GM12878 (cell line): Measurements from ENCODE around the gene MTMR3. TPM values are rescaled to one million over a fixed set of nuclear protein-coding genes. Genes with fewer than 3 reads are reported as not detected.

ENCODE experiments used
- ATAC-seq: fragments of 200-7000 bp; cut with Tn5 transposase; 3 replicates; pipeline ENCODE4 v1.9.1; 2020; ENCODE audit warnings: mild to moderate bottlenecking, moderate library complexity
- BruUV-seq: library from RNA; stranded (reverse); fragments of 400-500 nt; replicated peaks from 2 replicates; lab custom pipeline; 2021; lab: Mats Ljungman, UMichigan
- CTCF ChIA-PET: fragments of 300-600 bp; sonication (Branson Sonifier 250); formaldehyde crosslinking; extraction: SDS; loops from one replicate; lab custom pipeline; 2021; ENCODE audit warnings: inconsistent platforms; lab: Yijun Ruan, JAX
- POLR2A ChIA-PET: fragments of 350-600 bp; formaldehyde crosslinking; extraction: SDS; loops from one replicate; lab custom pipeline; 2021; ENCODE audit warnings: inconsistent platforms; lab: Charles Lee
- RAD21 ChIA-PET: fragments of 300-600 bp; sonication (Branson Sonifier 250); formaldehyde crosslinking; loops from one replicate; lab custom pipeline; 2023; ENCODE audit warnings: antibody characterized with exemption; ENCODE audit not compliant: unreplicated experiment; lab: Charles Lee
- SMC1A ChIA-PET: fragments of 300-600 bp; sonication (Branson Sonifier 250); formaldehyde crosslinking; loops from one replicate; lab custom pipeline; 2023; ENCODE audit not compliant: unreplicated experiment, uncharacterized antibody; lab: Charles Lee
- DNase-seq: peaks from one replicate; pipeline ENCODE4 v3.0.0-alpha.2; 2011; ENCODE audit warnings: low read depth, low spot score
- FAIRE-seq: peaks from 3 replicates; lab custom pipeline; 2011; peaks lifted over from hg19 to GRCh38; lab: Jason Lieb, UNC
- H2AFZ ChIP-seq: 2 replicates; pipeline ENCODE4 v1.6.0; 2011; ENCODE audit warnings: low read depth, low read length, control low read depth; ENCODE audit not compliant: control insufficient read depth
- H3K27ac ChIP-seq: 2 replicates; pipeline ENCODE4 v1.5.1; 2011; ENCODE audit warnings: control low read depth; ENCODE audit not compliant: control insufficient read depth, insufficient read depth
- H3K27me3 ChIP-seq, 2 experiments: replicated peaks in 1 of 2; 2 replicates each; pipeline versions ENCODE4 v1.6.0 to v1.6.1; 2011; ENCODE audit warnings: low read length in 1 of 2; ENCODE audit not compliant: control insufficient read depth in 2 of 2, insufficient read depth in 2 of 2
- H3K36me3 ChIP-seq, 2 experiments: 2 replicates each; pipeline ENCODE4 v1.5.1; 2011; ENCODE audit warnings: low read length in 1 of 2; ENCODE audit not compliant: control insufficient read depth in 2 of 2, insufficient read depth in 2 of 2
- H3K4me1 ChIP-seq: 2 replicates; pipeline ENCODE4 v1.6.1; 2011; ENCODE audit warnings: mild to moderate bottlenecking, low read length, moderate library complexity, mixed read lengths; ENCODE audit not compliant: control insufficient read depth, insufficient read depth
- H3K4me2 ChIP-seq: 2 replicates; pipeline ENCODE4 v1.6.0; 2011; ENCODE audit warnings: control low read depth; ENCODE audit not compliant: control insufficient read depth, insufficient read depth
- H3K4me3 ChIP-seq: fragments of 200-600 bp; sonication (generic); 2 replicates; pipeline ENCODE4 v1.5.1; 2016
- H3K79me2 ChIP-seq: 2 replicates; pipeline ENCODE4 v1.6.0; 2011; ENCODE audit warnings: low read length; ENCODE audit not compliant: control insufficient read depth, insufficient read depth
- H3K9ac ChIP-seq: 2 replicates; pipeline ENCODE4 v1.8.0; 2011; ENCODE audit warnings: low read length, control low read depth, mixed read lengths; ENCODE audit not compliant: control insufficient read depth, insufficient read depth
- H3K9me3 ChIP-seq: replicated peaks from 3 replicates; pipeline ENCODE4 v1.5.1; 2011; ENCODE audit warnings: mild to moderate bottlenecking, low read length; ENCODE audit not compliant: control insufficient read depth, insufficient read depth
- H4K20me1 ChIP-seq: 2 replicates; pipeline ENCODE4 v1.6.0; 2011; ENCODE audit not compliant: control insufficient read depth, insufficient read depth
- EGR1 ChIP-seq, 2 experiments: IDR thresholded peaks; 1 replicate in 1 of 2; 2 replicates in 1 of 2; pipeline ENCODE4 v1.6.1; 2011 to 2012; ENCODE audit warnings: low read depth in 2 of 2, low read length in 2 of 2, borderline replicate concordance in 1 of 2, mild to moderate bottlenecking in 1 of 2, moderate library complexity in 1 of 2
- MEF2A ChIP-seq: IDR thresholded peaks from 2 replicates; pipeline ENCODE4 v1.6.1; 2011; ENCODE audit warnings: low read depth, mild to moderate bottlenecking, low read length, moderate library complexity; ENCODE audit not compliant: insufficient read depth
- RCOR1 ChIP-seq: conservative IDR thresholded peaks from 2 replicates; pipeline ENCODE4 v1.6.1; 2012; ENCODE audit warnings: low read depth, low read length, improper control_type of control experiment
- WGBS: methylation state at CpG from one replicate; pipeline ENCODE4 v1.1.6; 2016; ENCODE audit warnings: low lambda C conversion rate; ENCODE audit not compliant: insufficient replicate concordance, insufficient coverage; ENCODE audit errors: missing lambda C conversion rate; 5-methylcytosine and 5-hydroxymethylcytosine counted together
- in situ Hi-C: fragments of 300-500 bp; cut with MboI; formaldehyde crosslinking; loops from 9 replicates; pipeline ENCODE4 v1.14.3; 2018; ENCODE audit warnings: mixed read lengths
- intact Hi-C: fragments of 100-400 bp; cut with micrococcal nuclease; formaldehyde crosslinking; loops from one replicate; pipeline ENCODE4 v1.14.2; 2022; ENCODE audit not compliant: unreplicated experiment
- polyA plus RNA-seq, 11 experiments: library from polyadenylated mRNA; depleted of rRNA in 4 of 11; unstranded in 6 of 11; stranded (reverse) in 5 of 11; fragments of >200 nt; fragmentation: Nextera tagmentation in 4 of 11; fragmentation: Illumina TruSeq in 1 of 11; extraction: Ambion mirVana in 4 of 11; extraction: Trizol in 1 of 11; gene quantifications; 1 replicate in 1 of 11; 2 replicates in 10 of 11; pipeline versions ENCODE4 v1.2.1 to v1.2.3, GENCODE V29; 2011 to 2016; ENCODE audit warnings: inconsistent platforms in 2 of 11, missing spikeins in 2 of 11, low read depth in 1 of 11
- total RNA-seq, 4 experiments: library from RNA; depleted of rRNA in 3 of 4; stranded (reverse); fragments of >200 nt in 3 of 4; fragmentation: Illumina TruSeq in 1 of 4; extraction: Trizol in 1 of 4; gene quantifications; 2 replicates each; pipeline versions ENCODE4 v1.2.1 to v1.2.3, GENCODE V29; 2013 to 2021
- TF ChIP-seq, protein P1 (sequence below): fragments of 450-650 bp; IDR thresholded peaks from 2 replicates; pipeline ENCODE4 v1.6.1; 2018; ENCODE audit warnings: borderline replicate concordance, mild to moderate bottlenecking; ENCODE audit not compliant: partially characterized antibody

The MTMR3 gene
- total and polyA plus RNA-seq, 10 of the 15 experiments (the other 5 are each of a cell fraction or from before 2014, with no cell fraction given) = 1.4 to 23.7 (median 10.6) TPM

DNA sequence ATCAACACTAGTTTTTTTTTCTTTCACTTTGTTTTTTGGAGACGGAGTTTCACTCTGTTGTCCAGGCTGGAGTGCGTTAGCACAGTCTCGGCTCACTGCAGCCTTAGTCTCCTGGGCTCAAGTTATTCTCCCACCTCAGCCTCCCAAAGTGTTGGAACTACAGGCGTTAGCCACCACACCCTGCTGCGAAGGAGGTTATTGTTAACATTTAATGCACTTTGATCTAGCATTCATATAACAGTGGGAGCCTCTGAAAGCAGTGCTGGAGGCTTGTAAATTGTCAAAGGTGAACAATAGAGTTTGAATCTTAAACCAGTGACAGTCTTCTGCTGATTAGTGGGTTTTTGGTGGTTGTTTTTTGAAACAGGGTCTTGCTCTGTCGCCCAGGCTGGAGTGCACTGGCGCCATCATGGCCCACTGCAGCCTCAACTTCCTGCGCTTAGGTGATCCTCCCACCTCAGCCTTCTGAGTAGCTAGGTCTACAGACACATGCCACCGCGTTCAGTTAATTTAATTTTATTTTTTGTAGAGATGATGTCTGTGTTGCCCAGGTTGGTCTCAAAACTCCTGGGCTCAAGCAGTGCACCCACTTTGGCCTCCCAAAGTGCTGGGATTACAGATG, 100.4 kb downstream of the MTMR3 start:
- ATAC-seq (no peak), FAIRE-seq (no peak), DNase-seq (no peak)
- Histone ChIP-seq H3K4me1 (no peaks in the 10 kb centered on the region), H3K36me3 (no peaks in the 10 kb centered on the region), H3K4me2 (no peak overlapping the region), H4K20me1 (no peaks in the 10 kb centered on the region), H3K9me3 (no peaks in the 10 kb centered on the region), H3K79me2 (no peaks in the 10 kb centered on the region), H3K27ac (no peak overlapping the region), H2AFZ (no peak overlapping the region), H3K9ac (no peak overlapping the region), H3K27me3 (no peaks in the 10 kb centered on the region), H3K4me3 (no peak overlapping the region)
- no TSS peak for BruUV-seq
- ChIA-PET SMC1A (no interaction called here), RAD21 (no interaction called here), POLR2A (no interaction called here), CTCF (interaction anchor here (0.9 to 1.1 kb wide), 2 partner anchors 212 to 294 kb away, joined by 3 to 4 read pairs; no protein-coding TSS in a partner anchor)
- TF ChIP-seq EGR1 (IDR thresholded peaks at IDR 0.05; ENCODE audit: borderline replicate concordance in 1 of 2, low read depth in 2 of 2, low read length in 2 of 2) (no peak), MEF2A (no peak), RCOR1 (no peak)
- TF ChIP-seq, protein P1, sequence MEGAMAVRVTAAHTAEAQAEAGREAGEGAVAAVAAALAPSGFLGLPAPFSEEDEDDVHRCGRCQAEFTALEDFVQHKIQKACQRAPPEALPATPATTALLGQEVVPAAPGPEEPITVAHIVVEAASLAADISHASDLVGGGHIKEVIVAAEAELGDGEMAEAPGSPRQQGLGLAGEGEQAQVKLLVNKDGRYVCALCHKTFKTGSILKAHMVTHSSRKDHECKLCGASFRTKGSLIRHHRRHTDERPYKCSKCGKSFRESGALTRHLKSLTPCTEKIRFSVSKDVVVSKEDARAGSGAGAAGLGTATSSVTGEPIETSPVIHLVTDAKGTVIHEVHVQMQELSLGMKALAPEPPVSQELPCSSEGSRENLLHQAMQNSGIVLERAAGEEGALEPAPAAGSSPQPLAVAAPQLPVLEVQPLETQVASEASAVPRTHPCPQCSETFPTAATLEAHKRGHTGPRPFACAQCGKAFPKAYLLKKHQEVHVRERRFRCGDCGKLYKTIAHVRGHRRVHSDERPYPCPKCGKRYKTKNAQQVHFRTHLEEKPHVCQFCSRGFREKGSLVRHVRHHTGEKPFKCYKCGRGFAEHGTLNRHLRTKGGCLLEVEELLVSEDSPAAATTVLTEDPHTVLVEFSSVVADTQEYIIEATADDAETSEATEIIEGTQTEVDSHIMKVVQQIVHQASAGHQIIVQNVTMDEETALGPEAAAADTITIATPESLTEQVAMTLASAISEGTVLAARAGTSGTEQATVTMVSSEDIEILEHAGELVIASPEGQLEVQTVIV = no peak
- in situ Hi-C loops = no loop called here
- WGBS = 97% methylated on average over 10 of the region's 10 CpGs
- intact Hi-C loops = loop anchor here (10.0 kb wide), 1 partner anchor 99 kb away; the partner anchor contains the start of gene MTMR3
